HepG2 (cell line): ENCODE measurements around the gene TEX30. TPM values are rescaled to one million over a fixed set of nuclear protein-coding genes. Genes with fewer than 3 reads are reported as not detected.

Experiments used
- ATAC-seq: fragments of 200-7000 bp; cut with Tn5 transposase; 3 replicates; pipeline ENCODE4 v1.9.1; 2020; ENCODE audit warnings: mild to moderate bottlenecking, moderate library complexity
- BruUV-seq: library from RNA; stranded (reverse); fragments of 400-500 nt; replicated peaks from 2 replicates; lab custom pipeline; 2021; lab: Mats Ljungman, UMichigan
- CTCF ChIA-PET: fragments of 300-600 bp; formaldehyde crosslinking; extraction: SDS; loops from one replicate; lab custom pipeline; 2021; ENCODE audit warnings: low total read pairs, inconsistent platforms, low intra/inter-chr PET ratio; lab: Yijun Ruan, JAX
- POLR2A ChIA-PET: fragments of 350-600 bp; sonication (Branson Sonifier 250); formaldehyde crosslinking; loops from one replicate; lab custom pipeline; 2020; ENCODE audit warnings: antibody characterized with exemption, inconsistent platforms; lab: Yijun Ruan, JAX
- DNase-seq: peaks from one replicate; pipeline ENCODE4 v3.0.0-alpha.2; 2015; ENCODE audit warnings: low spot score
- FAIRE-seq: peaks from 3 replicates; lab custom pipeline; 2011; peaks lifted over from hg19 to GRCh38; lab: Jason Lieb, UNC
- H2AFZ ChIP-seq: one replicate; pipeline ENCODE4 v1.6.1; 2011; ENCODE audit warnings: low read length, inconsistent platforms
- H3K27ac ChIP-seq: fragments of 300-600 bp; 3 replicates; pipeline ENCODE4 v1.8.0; 2011; ENCODE audit warnings: mixed run types, mild to moderate bottlenecking, mixed read lengths, low read length, inconsistent platforms; ENCODE audit not compliant: insufficient read depth; ENCODE audit errors: extremely low read length
- H3K27me3 ChIP-seq, 2 experiments: fragments of 200-600 bp in 1 of 2; 2 replicates in 1 of 2; 3 replicates in 1 of 2; pipeline versions ENCODE4 v1.6.0 to v1.8.0; 2011; ENCODE audit warnings: low read length in 2 of 2, mild to moderate bottlenecking in 2 of 2, moderate library complexity in 2 of 2, inconsistent platforms in 1 of 2; ENCODE audit not compliant: insufficient read depth in 2 of 2, control insufficient read depth in 1 of 2
- H3K36me3 ChIP-seq, 2 experiments: fragments of 200-600 bp in 1 of 2; replicated peaks in 1 of 2; 2 replicates in 1 of 2; 3 replicates in 1 of 2; pipeline versions ENCODE4 v1.5.1 to v1.8.0; 2011; ENCODE audit warnings: low read length in 2 of 2, inconsistent platforms in 1 of 2; ENCODE audit not compliant: insufficient read depth in 2 of 2, control insufficient read depth in 1 of 2
- H3K4me1 ChIP-seq: 2 replicates; pipeline ENCODE4 v1.5.1; 2012; ENCODE audit warnings: low read length, inconsistent platforms; ENCODE audit not compliant: insufficient read depth
- H3K4me2 ChIP-seq: 2 replicates; pipeline ENCODE4 v1.6.0; 2011; ENCODE audit warnings: low read depth, low read length, inconsistent platforms
- H3K4me3 ChIP-seq, 3 experiments: fragments of 200-600 bp in 1 of 3; sonication (generic), shearing (Covaris generic) in 1 of 3; replicated peaks in 1 of 3; 2 replicates each; pipeline ENCODE4 v1.5.1; 2011 to 2016; ENCODE audit warnings: low read length in 3 of 3, inconsistent platforms in 2 of 3, low read depth in 2 of 3, mild to moderate bottlenecking in 2 of 3, control low read depth in 1 of 3, mixed read lengths in 1 of 3; ENCODE audit not compliant: insufficient read depth in 1 of 3
- H3K79me2 ChIP-seq: one replicate; pipeline ENCODE4 v1.6.1; 2011; ENCODE audit warnings: low read length, inconsistent platforms; ENCODE audit not compliant: insufficient read depth
- H3K9ac ChIP-seq: 2 replicates; pipeline ENCODE4 v1.6.0; 2011; ENCODE audit warnings: mild to moderate bottlenecking, low read depth, low read length, inconsistent platforms; ENCODE audit not compliant: insufficient read depth
- H3K9me3 ChIP-seq: 2 replicates; pipeline ENCODE4 v1.5.1; 2012; ENCODE audit warnings: mild to moderate bottlenecking, low read length
- H4K20me1 ChIP-seq: 2 replicates; pipeline ENCODE4 v1.6.0; 2011; ENCODE audit warnings: inconsistent platforms, mild to moderate bottlenecking, low read length, moderate library complexity; ENCODE audit not compliant: insufficient read depth
- KAT7 ChIP-seq: IDR thresholded peaks from 2 replicates; pipeline ENCODE4 v1.6.1; 2018; ENCODE audit warnings: borderline replicate concordance, missing compliant biosample characterization
- RAD51 ChIP-seq: fragments of 450-650 bp; IDR thresholded peaks from 2 replicates; pipeline ENCODE4 v1.6.1; 2016; ENCODE audit warnings: borderline replicate concordance
- TCF7L2 ChIP-seq: IDR thresholded peaks from 2 replicates; pipeline ENCODE4 v1.6.1; 2011; ENCODE audit warnings: mild to moderate bottlenecking, low read depth, low read length, moderate library complexity
- ZBTB2 ChIP-seq: sonication (generic); formaldehyde crosslinking; IDR thresholded peaks from 2 replicates; pipeline ENCODE4 v1.8.0; 2022; ENCODE audit warnings: low read depth, missing genetic modification reagents
- ZBTB46 ChIP-seq: sonication (generic); formaldehyde crosslinking; IDR thresholded peaks from 2 replicates; pipeline ENCODE4 v1.4.0; 2020; ENCODE audit warnings: mild to moderate bottlenecking, missing genetic modification reagents, borderline replicate concordance
- ZFY ChIP-seq: sonication (generic); formaldehyde crosslinking; IDR thresholded peaks from 2 replicates; pipeline ENCODE4 v1.4.0; 2020; ENCODE audit warnings: missing genetic modification reagents
- ZIK1 ChIP-seq: sonication (generic); formaldehyde crosslinking; IDR thresholded peaks from 2 replicates; pipeline ENCODE4 v1.5.0; 2020; ENCODE audit warnings: mild to moderate bottlenecking, low read depth, missing genetic modification reagents, borderline replicate concordance
- ZNF10 ChIP-seq: sonication (generic); formaldehyde crosslinking; IDR thresholded peaks from 2 replicates; pipeline ENCODE4 v1.4.0; 2020; ENCODE audit warnings: mild to moderate bottlenecking, low read depth, missing genetic modification reagents, borderline replicate concordance
- ZNF142 ChIP-seq: sonication (generic); formaldehyde crosslinking; IDR thresholded peaks from 2 replicates; pipeline ENCODE4 v1.4.0; 2020; ENCODE audit warnings: missing genetic modification reagents
- ZNF639 ChIP-seq: conservative IDR thresholded peaks from 2 replicates; pipeline ENCODE4 v1.6.1; 2018; ENCODE audit warnings: missing genetic modification reagents
- WGBS: methylation state at CpG from one replicate; pipeline ENCODE4 v1.1.6; 2017; ENCODE audit warnings: low lambda C conversion rate; 5-methylcytosine and 5-hydroxymethylcytosine counted together
- in situ Hi-C: cut with HindIII; loops from 2 replicates; pipeline ENCODE4 v1.10.0; 2017; ENCODE audit warnings: low pct_unique_long_range_greater_than_20kb; ENCODE audit not compliant: extremely low pct_ligation_motif_present
- intact Hi-C: fragments of 100-400 bp; cut with micrococcal nuclease; formaldehyde crosslinking; loops from one replicate; pipeline ENCODE4 v1.10.0; 2022; ENCODE audit not compliant: unreplicated experiment
- polyA plus RNA-seq, 8 experiments: library from polyadenylated mRNA; depleted of rRNA in 3 of 8; stranded (reverse) in 7 of 8; unstranded in 1 of 8; fragments of >200 nt; fragmentation: Illumina TruSeq in 4 of 8; extraction: Trizol in 4 of 8; gene quantifications; 2 replicates each; pipeline versions ENCODE4 v1.2.1 to v1.2.3, GENCODE V29; 2011 to 2016; ENCODE audit warnings: low read depth in 4 of 8, missing spikeins in 1 of 8, mixed read lengths in 1 of 8; ENCODE audit not compliant: insufficient read depth in 1 of 8
- total RNA-seq, 5 experiments: library from RNA; depleted of rRNA; stranded (reverse); fragments of >200 nt; fragmentation: Illumina TruSeq; extraction: Trizol; gene quantifications; 2 replicates each; pipeline ENCODE4 v1.2.3, GENCODE V29; 2016; ENCODE audit warnings: low read depth in 1 of 5

TEX30 gene
- total and polyA plus RNA-seq, 2 of the 13 experiments (the other 11 are each of a cell fraction or from before 2014, with no cell fraction given), result 0.60 to 1.2 TPM

- TF ChIP-seq ZBTB2 (CRISPR knock-in tag), result no peak
- no peak for TF ChIP-seq ZFY
- no peak for TF ChIP-seq RAD51
Measured at GRCh38 chr13:102816708-102817107, 43.1 kb upstream of the TEX30 start (continued).

- H3K9me3 ChIP-seq, result no peaks in the 10 kb centered on the region
- TF ChIP-seq KAT7, result no peak
- TF ChIP-seq ZIK1 (CRISPR knock-in tag), result no peak
- TF ChIP-seq ZNF142 (CRISPR knock-in tag), result no peak
- TF ChIP-seq ZNF10 (CRISPR knock-in tag), result no peak
- TF ChIP-seq ZNF639 (CRISPR knock-in tag), result no peak
- TF ChIP-seq TCF7L2, result no peak
- TF ChIP-seq ZBTB46 (CRISPR knock-in tag), result no peak
Measured at GRCh38 chr13:102815788-102816187, 42.2 kb upstream of the TEX30 start.

More at GRCh38 chr13:102815788-102816187, 42.2 kb upstream of the TEX30 start:
- no peak overlapping the region for H3K27ac ChIP-seq
- no peak overlapping the region for H3K9ac ChIP-seq
- no peak overlapping the region for H2AFZ ChIP-seq
- no TSS peak for BruUV-seq
- no peak overlapping the region for H3K4me2 ChIP-seq
- ChIA-PET POLR2A (no interaction called here), CTCF (no interaction called here)
- intact Hi-C loops, result no loop called here
- DNase-seq, result no peak
- 0 out of 2 replicates have a peak, but pooled peaks cover 5% of the 10 kb centered on the region for H4K20me1 ChIP-seq
- no peak overlapping the region for H3K4me3 ChIP-seq
- H3K79me2 ChIP-seq, result peaks cover 21% of the 10 kb centered on the region
- H3K36me3 ChIP-seq, result peaks cover 4 to 19% of the 10 kb centered on the region in 2 experiments; a peak in 3 of 5 replicates
- peaks cover 24% of the 10 kb centered on the region for H3K4me1 ChIP-seq
- in situ Hi-C loops, result no loop called here
- no peak for FAIRE-seq
- H3K27me3 ChIP-seq, result no peaks in the 10 kb centered on the region
- no peak for ATAC-seq
- 96% methylated on average over 5 of the region's 5 CpGs for WGBS
